ENCODE results near the gene SPATA3. TPM values are rescaled to one million over a fixed set of nuclear protein-coding genes. Genes with fewer than 3 reads are reported as not detected.

The SPATA3 gene
- total and polyA plus RNA-seq, 2 experiments from 2014 or later = not detected

DNA sequence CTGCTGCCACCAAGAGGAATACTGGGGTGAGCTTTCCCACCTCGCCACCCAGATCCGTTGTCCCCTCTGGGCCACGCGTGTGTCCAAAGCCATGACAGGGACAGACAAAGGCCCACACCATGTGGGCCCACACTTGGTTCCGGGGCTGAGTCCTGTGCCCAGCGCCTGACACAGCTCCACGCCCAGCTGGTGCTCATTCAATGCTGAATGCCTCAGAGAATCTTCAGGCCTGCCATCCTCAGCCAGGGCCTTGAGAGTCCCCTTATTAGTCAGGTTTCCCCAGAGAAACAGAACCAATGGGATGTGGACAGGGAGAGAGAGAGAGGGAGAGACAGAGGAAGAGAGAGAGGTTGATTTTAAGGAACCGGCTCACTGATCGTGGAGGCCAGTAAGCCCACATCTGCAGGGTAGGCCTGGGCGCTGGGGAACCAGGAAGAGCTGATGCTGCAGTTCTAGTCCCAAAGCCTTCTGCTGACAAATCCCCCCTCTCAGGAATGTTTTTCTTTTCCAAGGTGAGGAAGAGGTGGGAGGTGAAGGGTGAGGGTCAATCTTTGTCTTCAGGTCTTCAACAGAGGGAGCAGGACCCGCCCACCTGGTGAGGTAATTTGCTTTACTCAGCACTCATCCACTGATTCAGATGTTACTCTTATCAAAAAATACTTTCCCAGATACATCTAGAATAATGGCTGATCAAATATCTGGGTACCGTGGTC is 10.2 kb upstream of the SPATA3 start:
- Histone ChIP-seq H2AFZ (peak overlapping the region; percentile 56; the same call in 1 of the 2 replicates), H3K4me3 (no peak overlapping the region), H3K27me3 (ENCODE audit: insufficient read depth) (no peaks in the 10 kb centered on the region), H3K79me2 (replicated peaks; ENCODE audit: insufficient read depth) (no peaks in the 10 kb centered on the region), H3K4me2 (peak overlapping the region; percentile 68; the same call in 1 of the 2 replicates), H3F3A (replicated peaks; ENCODE audit: low read depth) (0 out of 2 replicates have a peak, but pooled peaks cover 4% of the 10 kb centered on the region), H3K27ac (ENCODE audit: low read depth) (no peak overlapping the region), H4K20me1 (replicated peaks; ENCODE audit: insufficient read depth) (no peaks in the 10 kb centered on the region), H3K36me3 (ENCODE audit: insufficient read depth) (no peaks in the 10 kb centered on the region), H3K4me1 (ENCODE audit: insufficient read depth) (peaks cover 5% of the 10 kb centered on the region), H3K9me2 (ENCODE audit: insufficient read depth) (no peaks in the 10 kb centered on the region)
- TF ChIP-seq CREB1 (CRISPR knock-in tag; IDR thresholded peaks at IDR 0.05; ENCODE audit: low read depth) = no peak
- TF ChIP-seq, protein P1, sequence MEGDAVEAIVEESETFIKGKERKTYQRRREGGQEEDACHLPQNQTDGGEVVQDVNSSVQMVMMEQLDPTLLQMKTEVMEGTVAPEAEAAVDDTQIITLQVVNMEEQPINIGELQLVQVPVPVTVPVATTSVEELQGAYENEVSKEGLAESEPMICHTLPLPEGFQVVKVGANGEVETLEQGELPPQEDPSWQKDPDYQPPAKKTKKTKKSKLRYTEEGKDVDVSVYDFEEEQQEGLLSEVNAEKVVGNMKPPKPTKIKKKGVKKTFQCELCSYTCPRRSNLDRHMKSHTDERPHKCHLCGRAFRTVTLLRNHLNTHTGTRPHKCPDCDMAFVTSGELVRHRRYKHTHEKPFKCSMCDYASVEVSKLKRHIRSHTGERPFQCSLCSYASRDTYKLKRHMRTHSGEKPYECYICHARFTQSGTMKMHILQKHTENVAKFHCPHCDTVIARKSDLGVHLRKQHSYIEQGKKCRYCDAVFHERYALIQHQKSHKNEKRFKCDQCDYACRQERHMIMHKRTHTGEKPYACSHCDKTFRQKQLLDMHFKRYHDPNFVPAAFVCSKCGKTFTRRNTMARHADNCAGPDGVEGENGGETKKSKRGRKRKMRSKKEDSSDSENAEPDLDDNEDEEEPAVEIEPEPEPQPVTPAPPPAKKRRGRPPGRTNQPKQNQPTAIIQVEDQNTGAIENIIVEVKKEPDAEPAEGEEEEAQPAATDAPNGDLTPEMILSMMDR (conservative IDR thresholded peaks at IDR 0.05; ENCODE audit: low read depth in 2 of 2) = 0 out of 4 replicates have a peak, but pooled peaks of 1 of the 2 experiments have one; percentile 15
- Mint-ChIP-seq H3K27me3 (ENCODE audit: insufficient read depth, low read depth, poor library complexity) (peaks cover 17% of the 10 kb centered on the region), H3K27ac (no peak overlapping the region; the same call in 1 of the 2 replicates), H3K4me3 (no peak overlapping the region), H3K4me1 (peaks cover 28% of the 10 kb centered on the region), H3K9me3 (no peaks in the 10 kb centered on the region; the same call in 2 of the 3 replicates), H3K36me3 (ENCODE audit: low read depth) (no peaks in the 10 kb centered on the region)
- DNase-seq (ENCODE audit: low spot score) = no peak
- no peak for ATAC-seq

DNA sequence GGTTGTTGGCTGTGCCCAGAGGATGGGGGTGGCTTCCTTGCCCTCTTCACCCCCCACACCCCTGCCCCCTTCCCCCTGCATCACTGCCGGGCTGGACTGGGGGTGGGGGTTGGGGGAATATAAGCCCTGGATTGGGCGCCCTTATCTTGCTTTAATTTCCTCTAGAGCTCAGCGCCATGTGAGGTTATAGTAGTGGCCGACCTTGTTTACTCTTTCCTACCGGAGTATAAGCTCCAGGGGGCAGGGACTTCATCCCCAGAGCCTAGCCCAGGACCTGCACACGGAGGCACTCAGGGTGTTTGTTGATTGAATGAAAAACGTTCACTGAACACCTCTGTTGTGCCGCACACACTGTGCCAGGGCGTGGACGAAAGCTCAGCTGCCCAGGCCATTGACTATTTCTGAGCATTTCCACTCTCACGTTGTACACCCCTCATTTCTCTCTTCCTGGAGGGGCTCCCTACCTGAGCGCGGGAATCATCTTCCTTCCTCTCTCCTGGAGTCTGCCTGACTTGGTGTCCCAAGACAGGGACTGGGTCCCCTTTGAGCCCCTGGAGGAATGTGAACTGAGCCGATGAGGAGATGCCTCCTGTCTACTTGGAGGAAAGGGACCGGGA is 9.3 kb upstream of the SPATA3 start:
- Mint-ChIP-seq H3K4me3 (peak overlapping the region; percentile 67), H3K27me3 (ENCODE audit: insufficient read depth, low read depth, poor library complexity) (peaks cover 11% of the 10 kb centered on the region), H3K36me3 (ENCODE audit: low read depth) (no peaks in the 10 kb centered on the region), H3K4me1 (peaks cover 28% of the 10 kb centered on the region), H3K27ac (no peak overlapping the region), H3K9me3 (no peaks in the 10 kb centered on the region; the same call in 2 of the 3 replicates)
- peak; percentile 52; the same call in 2 of the 3 replicates for ATAC-seq
- Histone ChIP-seq H3K79me2 (replicated peaks; ENCODE audit: insufficient read depth) (no peaks in the 10 kb centered on the region), H3K27ac (ENCODE audit: low read depth) (no peak overlapping the region), H3K9me2 (ENCODE audit: insufficient read depth) (no peaks in the 10 kb centered on the region), H4K20me1 (replicated peaks; ENCODE audit: insufficient read depth) (no peaks in the 10 kb centered on the region), H2AFZ (peak overlapping the region; percentile 96), H3F3A (replicated peaks; ENCODE audit: low read depth) (0 out of 2 replicates have a peak, but pooled peaks cover 4% of the 10 kb centered on the region), H3K36me3 (ENCODE audit: insufficient read depth) (no peaks in the 10 kb centered on the region), H3K4me3 (peak overlapping the region; percentile 44), H3K27me3 (ENCODE audit: insufficient read depth) (no peaks in the 10 kb centered on the region), H3K4me2 (peak overlapping the region; percentile 68), H3K4me1 (ENCODE audit: insufficient read depth) (peaks cover 5% of the 10 kb centered on the region)
- no peak for DNase-seq (ENCODE audit: low spot score)
- TF ChIP-seq, protein P2, sequence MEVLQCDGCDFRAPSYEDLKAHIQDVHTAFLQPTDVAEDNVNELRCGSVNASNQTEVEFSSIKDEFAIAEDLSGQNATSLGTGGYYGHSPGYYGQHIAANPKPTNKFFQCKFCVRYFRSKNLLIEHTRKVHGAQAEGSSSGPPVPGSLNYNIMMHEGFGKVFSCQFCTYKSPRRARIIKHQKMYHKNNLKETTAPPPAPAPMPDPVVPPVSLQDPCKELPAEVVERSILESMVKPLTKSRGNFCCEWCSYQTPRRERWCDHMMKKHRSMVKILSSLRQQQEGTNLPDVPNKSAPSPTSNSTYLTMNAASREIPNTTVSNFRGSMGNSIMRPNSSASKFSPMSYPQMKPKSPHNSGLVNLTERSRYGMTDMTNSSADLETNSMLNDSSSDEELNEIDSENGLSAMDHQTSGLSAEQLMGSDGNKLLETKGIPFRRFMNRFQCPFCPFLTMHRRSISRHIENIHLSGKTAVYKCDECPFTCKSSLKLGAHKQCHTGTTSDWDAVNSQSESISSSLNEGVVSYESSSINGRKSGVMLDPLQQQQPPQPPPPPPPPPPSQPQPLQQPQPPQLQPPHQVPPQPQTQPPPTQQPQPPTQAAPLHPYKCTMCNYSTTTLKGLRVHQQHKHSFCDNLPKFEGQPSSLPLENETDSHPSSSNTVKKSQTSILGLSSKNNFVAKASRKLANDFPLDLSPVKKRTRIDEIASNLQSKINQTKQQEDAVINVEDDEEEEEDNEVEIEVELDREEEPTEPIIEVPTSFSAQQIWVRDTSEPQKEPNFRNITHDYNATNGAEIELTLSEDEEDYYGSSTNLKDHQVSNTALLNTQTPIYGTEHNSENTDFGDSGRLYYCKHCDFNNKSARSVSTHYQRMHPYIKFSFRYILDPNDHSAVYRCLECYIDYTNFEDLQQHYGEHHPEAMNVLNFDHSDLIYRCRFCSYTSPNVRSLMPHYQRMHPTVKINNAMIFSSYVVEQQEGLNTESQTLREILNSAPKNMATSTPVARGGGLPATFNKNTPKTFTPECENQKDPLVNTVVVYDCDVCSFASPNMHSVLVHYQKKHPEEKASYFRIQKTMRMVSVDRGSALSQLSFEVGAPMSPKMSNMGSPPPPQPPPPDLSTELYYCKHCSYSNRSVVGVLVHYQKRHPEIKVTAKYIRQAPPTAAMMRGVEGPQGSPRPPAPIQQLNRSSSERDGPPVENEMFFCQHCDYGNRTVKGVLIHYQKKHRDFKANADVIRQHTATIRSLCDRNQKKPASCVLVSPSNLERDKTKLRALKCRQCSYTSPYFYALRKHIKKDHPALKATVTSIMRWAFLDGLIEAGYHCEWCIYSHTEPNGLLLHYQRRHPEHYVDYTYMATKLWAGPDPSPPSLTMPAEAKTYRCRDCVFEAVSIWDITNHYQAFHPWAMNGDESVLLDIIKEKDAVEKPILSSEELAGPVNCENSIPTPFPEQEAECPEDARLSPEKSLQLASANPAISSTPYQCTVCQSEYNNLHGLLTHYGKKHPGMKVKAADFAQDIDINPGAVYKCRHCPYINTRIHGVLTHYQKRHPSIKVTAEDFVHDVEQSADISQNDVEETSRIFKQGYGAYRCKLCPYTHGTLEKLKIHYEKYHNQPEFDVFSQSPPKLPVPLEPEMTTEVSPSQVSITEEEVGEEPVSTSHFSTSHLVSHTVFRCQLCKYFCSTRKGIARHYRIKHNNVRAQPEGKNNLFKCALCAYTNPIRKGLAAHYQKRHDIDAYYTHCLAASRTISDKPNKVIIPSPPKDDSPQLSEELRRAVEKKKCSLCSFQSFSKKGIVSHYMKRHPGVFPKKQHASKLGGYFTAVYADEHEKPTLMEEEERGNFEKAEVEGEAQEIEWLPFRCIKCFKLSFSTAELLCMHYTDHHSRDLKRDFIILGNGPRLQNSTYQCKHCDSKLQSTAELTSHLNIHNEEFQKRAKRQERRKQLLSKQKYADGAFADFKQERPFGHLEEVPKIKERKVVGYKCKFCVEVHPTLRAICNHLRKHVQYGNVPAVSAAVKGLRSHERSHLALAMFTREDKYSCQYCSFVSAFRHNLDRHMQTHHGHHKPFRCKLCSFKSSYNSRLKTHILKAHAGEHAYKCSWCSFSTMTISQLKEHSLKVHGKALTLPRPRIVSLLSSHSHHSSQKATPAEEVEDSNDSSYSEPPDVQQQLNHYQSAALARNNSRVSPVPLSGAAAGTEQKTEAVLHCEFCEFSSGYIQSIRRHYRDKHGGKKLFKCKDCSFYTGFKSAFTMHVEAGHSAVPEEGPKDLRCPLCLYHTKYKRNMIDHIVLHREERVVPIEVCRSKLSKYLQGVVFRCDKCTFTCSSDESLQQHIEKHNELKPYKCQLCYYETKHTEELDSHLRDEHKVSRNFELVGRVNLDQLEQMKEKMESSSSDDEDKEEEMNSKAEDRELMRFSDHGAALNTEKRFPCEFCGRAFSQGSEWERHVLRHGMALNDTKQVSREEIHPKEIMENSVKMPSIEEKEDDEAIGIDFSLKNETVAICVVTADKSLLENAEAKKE (CRISPR knock-in tag; IDR thresholded peaks at IDR 0.05) = no peak
- TF ChIP-seq STAT1 (IDR thresholded peaks at IDR 0.05; ENCODE audit: unreplicated experiment) (no peak), ZNF114 (CRISPR knock-in tag; IDR thresholded peaks at IDR 0.05) (no peak), EZH2 (IDR thresholded peaks at IDR 0.05; ENCODE audit: low read depth, unreplicated experiment) (no peak)
- TF ChIP-seq, protein P3, sequence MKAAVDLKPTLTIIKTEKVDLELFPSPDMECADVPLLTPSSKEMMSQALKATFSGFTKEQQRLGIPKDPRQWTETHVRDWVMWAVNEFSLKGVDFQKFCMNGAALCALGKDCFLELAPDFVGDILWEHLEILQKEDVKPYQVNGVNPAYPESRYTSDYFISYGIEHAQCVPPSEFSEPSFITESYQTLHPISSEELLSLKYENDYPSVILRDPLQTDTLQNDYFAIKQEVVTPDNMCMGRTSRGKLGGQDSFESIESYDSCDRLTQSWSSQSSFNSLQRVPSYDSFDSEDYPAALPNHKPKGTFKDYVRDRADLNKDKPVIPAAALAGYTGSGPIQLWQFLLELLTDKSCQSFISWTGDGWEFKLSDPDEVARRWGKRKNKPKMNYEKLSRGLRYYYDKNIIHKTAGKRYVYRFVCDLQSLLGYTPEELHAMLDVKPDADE (IDR thresholded peaks at IDR 0.05) = no peak
- TF ChIP-seq, protein P1 (conservative IDR thresholded peaks at IDR 0.05; ENCODE audit: low read depth in 2 of 2) = no peak
